Esophagus muscularis mucosa (tissue), 4 donors: Measurements from ENCODE around the gene NRSN2.

ENCODE experiments used
- CTCF ChIP-seq, 3 experiments: fragments of 200-600 bp in 2 of 3; fragments of 450-650 bp in 1 of 3; sonication (generic) in 2 of 3; IDR thresholded peaks; one replicate each; pipeline ENCODE4 v1.5.1; 2017 to 2019; ENCODE audit warnings: antibody characterized with exemption in 3 of 3, mild to moderate bottlenecking in 2 of 3, moderate library complexity in 1 of 3
- EP300 ChIP-seq: sonication (generic); formaldehyde crosslinking; IDR thresholded peaks from one replicate; pipeline ENCODE4 v1.6.1; 2017; ENCODE audit warnings: antibody characterized with exemption
- POLR2A ChIP-seq: fragments of 450-650 bp; IDR thresholded peaks from one replicate; pipeline ENCODE4 v1.6.1; 2017; ENCODE audit warnings: antibody characterized with exemption, moderate library complexity, mild to moderate bottlenecking, low read depth
- POLR2AphosphoS5 ChIP-seq, 2 donors: sonication (generic); formaldehyde crosslinking; IDR thresholded peaks; one replicate each; pipeline ENCODE4 v1.6.1; 2017; ENCODE audit warnings: antibody characterized with exemption in 2 of 2

- no peak for TF ChIP-seq CTCF (IDR thresholded peaks at IDR 0.05)
- TF ChIP-seq POLR2A = no peak
- no peak for TF ChIP-seq EP300
- no peak for TF ChIP-seq POLR2AphosphoS5 (IDR thresholded peaks at IDR 0.05)
These were observed 16.6 kb downstream of the NRSN2 start for GRCh38 chr20:363319-364078.
